ENCODE data around the gene CKM.
"Not testable (repeated sequence)": the region's sequence is repeated elsewhere in the genome, so short reads cannot be mapped to it uniquely, and the experiment has no call there.

Gene CKM

DNA sequence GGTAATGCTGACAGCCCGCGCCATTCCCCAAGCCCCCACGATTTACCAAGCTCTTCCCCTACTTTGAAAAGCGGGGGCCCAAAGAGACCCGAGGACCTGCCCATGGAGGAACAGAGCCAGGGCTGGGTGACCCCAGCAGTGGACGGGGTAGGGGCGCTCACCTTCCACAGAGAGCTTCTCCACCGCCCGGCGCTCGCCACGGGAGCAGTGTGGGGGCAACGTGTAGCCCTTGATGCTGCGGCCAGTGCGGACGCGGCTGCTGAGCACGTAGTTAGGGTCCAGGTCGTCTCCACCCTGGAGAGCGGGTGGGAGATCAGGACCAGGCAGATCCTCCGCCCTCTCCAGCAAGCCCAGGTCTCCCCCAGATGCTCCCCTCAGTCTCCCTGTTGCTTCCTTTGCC lies 7.4 kb downstream of the CKM start:
- no peak for DNase-seq

DNA sequence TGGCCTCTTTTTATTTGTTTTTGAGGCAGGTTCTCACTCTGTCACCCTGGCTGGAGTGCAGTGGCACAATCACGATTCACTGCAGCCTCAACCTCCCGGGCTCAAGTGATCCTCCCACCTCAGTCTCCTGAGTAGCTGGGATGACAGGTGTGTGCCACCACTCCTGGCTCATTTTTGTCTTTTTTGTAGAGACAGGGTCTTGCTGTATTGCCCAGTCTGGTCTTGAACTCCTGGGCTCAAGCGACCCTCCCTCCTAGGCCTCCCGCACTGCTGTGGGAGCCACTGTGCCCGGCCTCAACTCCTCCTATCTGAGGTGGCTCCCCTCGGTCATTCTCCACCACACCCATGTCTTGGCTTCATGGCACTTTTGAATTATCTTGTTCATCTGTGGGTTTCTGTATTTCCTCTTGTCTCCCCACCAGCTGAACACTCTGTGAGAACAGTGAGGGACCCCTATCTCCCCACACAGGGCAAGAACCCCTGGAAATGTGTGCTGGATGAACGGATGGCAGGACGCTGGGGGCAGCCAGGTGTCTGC lies 7.9 kb downstream of the CKM start:
- DNase-seq = no peak

GRCh38 chr19:45312285-45312684 lies 10.4 kb downstream of the CKM start:
- not testable (repeated sequence) for DNase-seq

- DNase-seq = no peak
Observed at GRCh38 chr19:45311621-45312020, 11.1 kb downstream of the CKM start.

DNA sequence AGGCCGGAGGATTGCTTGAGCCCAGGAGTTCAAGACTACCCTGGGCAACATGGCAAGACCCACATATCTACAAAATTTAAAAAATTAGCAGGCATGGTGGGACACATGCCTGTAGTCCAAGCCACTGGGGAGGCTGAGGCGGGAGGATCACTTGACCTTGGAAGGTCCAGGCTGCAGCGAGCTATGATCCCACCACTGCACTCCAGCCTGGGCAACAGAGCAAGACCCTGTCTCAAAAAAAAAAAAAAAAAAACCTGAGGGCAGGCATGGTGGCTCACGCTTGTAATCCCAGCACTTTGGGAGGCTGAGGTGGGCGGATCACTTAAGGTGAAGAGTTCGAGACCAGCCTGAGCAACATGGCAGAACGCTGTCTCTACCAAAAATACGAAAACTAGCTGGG lies 13.4 kb downstream of the CKM start:
- DNase-seq = not testable (repeated sequence)

- no peak for DNase-seq
Observed at GRCh38 chr19:45307361-45307760, 15.3 kb downstream of the CKM start.

- no peak for DNase-seq
Observed at GRCh38 chr19:45306518-45307027, 16.1 kb downstream of the CKM start.

DNA sequence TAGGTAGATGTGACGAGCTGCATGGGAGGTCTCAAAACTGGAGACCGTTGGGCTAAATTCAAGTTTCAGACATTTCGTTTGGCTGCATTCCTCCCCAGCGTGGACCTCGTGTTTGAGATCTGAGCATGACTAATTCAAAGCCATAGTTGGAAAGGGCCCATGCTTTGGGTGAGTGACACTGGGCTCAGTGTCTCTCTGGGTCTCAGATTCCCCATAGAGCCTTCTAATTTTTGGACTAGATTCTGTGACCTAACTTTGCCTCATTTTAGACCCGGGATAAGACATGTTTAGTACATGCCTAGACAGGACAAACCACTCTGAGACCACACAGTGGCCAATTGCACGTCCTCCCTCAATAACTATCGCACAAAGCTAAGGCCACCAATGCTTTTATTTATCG lies 16.6 kb downstream of the CKM start:
- no peak for DNase-seq

DNA sequence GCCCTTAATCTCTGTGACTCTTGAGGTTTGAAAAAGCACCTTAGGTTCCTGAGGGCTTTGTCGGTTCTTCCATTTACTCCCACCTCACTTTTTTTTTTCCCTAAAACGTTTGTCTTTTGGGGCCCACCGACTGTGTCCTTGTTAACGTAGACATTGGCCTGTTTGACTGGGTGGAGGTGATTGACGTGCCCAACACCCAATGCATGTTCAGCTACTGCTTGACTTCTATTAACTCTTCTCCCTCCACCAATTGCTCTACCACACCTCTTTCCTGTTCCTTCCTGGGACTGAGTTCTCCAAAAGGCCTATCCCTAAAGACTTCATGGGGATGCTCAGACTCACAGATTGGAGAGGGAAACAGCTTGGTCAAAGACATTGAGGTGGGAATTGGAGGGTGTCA lies 17.3 kb downstream of the CKM start:
- no peak for DNase-seq

GRCh38 chr19:45305007-45305406 lies 17.7 kb downstream of the CKM start:
- DNase-seq = no peak

- no peak for DNase-seq
Observed at GRCh38 chr19:45304141-45304926, 18.3 kb downstream of the CKM start.

DNA sequence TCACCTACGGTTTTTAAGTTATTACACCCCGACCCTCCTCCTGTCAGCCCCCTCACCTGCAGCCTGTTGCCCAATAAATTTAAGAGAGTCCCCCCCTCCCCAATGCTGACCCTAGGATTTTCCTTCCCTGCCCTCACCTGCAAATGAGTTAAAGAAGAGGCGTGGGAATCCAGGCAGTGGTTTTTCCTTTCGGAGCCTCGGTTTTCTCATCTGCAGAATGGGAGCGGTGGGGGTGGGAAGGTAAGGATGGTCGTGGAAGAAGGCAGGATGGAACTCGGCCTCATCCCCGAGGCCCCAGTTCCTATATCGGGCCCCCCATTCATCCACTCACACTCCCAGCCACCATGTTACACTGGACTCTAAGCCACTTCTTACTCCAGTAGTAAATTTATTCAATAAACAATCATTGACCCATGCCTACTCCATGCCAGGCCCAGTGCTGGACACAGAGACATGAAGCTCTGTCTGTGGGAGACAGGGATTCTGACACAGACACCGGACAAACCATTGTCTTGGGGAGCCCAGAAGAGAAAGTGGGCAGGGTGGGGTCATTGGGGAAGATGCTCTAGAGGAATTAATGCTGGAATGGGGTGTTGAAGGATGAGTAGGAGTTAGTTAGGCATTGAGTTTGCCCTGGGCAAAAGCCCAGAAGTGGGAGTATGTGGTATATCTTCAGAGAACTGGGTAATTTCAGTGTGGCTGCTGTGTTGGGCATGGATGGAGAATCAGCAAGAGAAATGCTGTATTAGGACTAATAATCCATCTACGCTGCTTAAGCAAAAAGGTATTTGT lies 19.2 kb downstream of the CKM start:
- no peak for DNase-seq

GRCh38 chr19:45302416-45302815 lies 20.3 kb downstream of the CKM start:
- no peak for DNase-seq

DNA sequence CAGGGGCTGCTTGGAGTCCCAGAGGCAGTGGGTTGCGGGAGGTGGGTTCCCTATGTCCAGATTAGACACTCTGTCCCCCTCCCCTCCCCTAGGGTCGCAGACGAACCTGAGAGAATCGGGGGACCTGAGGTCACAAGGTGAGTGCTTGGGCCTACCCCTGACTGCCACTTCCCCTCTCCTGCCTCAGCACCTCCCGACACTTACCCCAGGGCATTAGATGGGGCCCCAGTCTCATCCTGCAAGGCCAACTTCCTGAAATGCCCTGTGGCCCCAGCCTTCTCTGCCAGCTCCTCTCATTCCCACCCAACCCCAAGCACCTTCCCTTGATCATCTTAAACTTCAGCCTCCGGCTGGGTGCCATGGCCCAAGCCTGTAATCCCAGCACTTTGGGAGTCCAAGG lies 23.0 kb downstream of the CKM start:
- DNase-seq = no peak

- no peak for DNase-seq
Observed at GRCh38 chr19:45298264-45298663, 24.4 kb downstream of the CKM start.

DNA sequence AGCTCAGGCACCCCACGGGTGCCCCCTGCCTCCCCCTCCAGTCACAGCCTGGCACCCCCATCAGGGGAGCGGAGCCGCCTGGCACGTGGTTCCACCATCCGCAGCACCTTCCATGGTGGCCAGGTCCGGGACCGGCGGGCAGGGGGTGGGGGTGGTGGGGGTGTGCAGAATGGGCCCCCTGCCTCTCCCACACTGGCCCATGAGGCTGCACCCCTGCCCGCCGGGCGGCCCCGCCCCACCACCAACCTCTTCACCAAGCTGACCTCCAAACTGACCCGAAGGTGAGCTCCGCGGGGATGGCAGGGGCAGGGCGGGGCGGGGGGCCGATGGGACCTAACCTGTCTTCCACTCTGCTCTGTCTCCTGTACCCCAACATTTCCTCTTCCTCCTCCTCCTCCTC lies 25.0 kb downstream of the CKM start:
- no peak for DNase-seq

DNA sequence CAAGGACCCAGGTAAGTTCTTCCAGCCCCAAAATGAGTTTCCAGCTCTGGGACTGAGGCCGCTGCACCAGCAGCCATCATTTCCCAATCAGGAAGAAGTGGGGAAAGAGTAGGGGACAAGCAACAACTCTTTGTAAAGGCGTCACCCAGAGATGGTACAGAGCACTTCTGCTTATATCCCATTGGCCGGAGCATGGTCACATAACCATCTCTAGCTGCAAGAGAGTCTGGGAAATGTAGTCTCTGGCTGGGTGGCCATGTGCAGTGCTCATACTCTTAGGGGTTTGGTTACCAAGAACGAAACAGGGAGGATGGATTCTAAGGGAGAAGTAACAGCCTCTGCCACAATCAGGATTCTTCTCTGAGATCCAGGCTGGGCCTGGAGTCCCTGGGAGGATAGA lies 26.3 kb downstream of the CKM start:
- DNase-seq = no peak

GRCh38 chr19:45295873-45296272 lies 26.8 kb downstream of the CKM start:
- DNase-seq = no peak

- DNase-seq = no peak
Observed at GRCh38 chr19:45294291-45295029, 28.2 kb downstream of the CKM start.

- DNase-seq = peak; percentile 40
Observed at GRCh38 chr19:45293682-45294081, 29.0 kb downstream of the CKM start.

DNA sequence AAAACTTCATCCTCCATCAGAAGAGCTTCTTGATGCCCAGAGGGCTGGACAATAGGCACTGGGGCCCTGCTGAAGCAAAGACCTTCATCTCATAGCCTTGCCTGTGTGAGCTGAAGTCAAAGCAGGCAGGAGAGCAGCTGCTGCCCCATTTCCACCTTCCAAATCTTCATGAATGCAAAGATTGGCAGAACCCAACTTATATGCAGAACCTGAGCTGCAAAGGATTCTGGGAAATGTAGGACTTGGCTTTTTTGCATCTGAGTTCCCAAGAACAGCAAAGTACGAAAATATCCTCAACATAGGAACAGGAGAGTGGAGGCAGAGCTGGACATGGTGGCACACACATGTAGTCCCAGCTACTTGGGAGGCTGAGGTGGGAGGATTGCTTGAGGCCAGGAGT lies 30.8 kb downstream of the CKM start:
- DNase-seq = no peak

GRCh38 chr19:45290381-45290931 lies 32.2 kb downstream of the CKM start:
- no peak for DNase-seq

All from activated naive CD4-positive, alpha-beta T cell treated with anti-CD3 and anti-CD28 coated beads, Interleukin-2, amount 50 U/mL, for 16 hours (primary cell).